Bronchus fibroblast of lung (primary cell): Measurements from ENCODE around the gene EFCAB8. TPM values are rescaled to one million over a fixed set of nuclear protein-coding genes. Genes with fewer than 3 reads are reported as not detected.

Source experiments
- total RNA-seq: library from RNA; depleted of rRNA; stranded (reverse); fragments of >200 nt; gene quantifications from 2 replicates; pipeline ENCODE4 v1.2.3, GENCODE V29; 2015

EFCAB8 gene, protein sequence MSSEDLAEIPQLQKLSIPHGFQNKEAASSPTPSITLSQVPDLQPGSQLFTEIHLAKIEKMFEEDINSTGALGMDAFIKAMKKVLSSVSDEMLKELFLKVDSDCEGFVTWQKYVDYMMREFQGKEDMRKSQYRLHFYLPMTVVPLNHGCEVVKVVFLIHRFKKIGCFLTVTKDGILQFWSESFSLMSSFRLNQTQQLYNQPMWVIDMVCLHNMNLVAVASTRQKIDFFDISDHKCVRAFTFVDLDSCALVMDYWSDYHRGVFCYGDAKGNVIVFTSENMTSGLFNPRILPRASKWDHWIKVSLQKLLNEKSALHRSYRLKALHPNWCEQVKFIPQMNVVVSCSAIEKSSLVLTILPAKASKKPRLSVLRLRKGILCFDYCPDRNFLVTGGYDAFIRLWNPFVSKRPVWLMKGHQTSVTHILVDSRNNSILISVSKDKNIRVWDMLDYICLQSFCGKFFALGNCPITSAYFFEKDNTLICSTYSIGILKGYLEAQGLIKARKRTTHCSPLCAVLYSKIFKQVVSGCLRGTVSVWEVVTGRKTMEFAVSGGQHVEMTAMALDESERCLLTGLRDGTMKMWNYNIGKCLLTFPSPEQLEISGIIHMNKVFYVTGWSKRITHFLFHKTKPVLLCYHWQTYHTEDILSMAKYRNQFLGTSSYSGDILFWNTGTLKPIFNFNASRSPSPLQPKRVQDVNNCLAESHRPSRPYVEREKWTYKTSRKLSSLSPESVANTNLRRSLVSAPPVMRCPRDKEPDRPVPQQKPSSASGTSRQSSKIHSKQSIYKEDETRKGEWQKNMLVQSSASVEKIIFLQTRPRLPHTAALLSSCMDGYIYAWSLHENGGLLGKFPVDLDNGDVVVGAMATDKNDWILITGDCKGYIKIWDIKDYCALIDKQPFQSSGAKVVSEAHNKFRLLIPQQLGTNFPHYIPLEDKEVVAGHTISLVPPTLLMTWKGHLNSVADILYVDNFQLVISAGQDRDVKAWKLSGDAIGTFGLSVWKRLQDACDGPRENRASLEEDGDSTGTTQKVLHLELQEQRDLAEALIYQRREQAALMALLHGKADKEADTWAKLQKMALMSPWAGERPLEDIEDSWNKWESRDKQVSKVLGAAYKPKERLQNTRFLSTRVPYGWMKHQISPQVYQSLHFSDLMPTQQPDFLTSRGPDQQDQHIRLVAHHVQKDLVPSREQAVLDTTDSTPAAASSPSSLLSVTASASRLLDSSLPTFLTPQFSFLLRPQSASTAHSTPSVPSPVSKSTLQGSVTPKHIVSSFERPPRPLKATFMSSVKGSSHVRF
- total RNA-seq = under 0.01 TPM in 1 of 2 replicates, not detected in the other

DNA sequence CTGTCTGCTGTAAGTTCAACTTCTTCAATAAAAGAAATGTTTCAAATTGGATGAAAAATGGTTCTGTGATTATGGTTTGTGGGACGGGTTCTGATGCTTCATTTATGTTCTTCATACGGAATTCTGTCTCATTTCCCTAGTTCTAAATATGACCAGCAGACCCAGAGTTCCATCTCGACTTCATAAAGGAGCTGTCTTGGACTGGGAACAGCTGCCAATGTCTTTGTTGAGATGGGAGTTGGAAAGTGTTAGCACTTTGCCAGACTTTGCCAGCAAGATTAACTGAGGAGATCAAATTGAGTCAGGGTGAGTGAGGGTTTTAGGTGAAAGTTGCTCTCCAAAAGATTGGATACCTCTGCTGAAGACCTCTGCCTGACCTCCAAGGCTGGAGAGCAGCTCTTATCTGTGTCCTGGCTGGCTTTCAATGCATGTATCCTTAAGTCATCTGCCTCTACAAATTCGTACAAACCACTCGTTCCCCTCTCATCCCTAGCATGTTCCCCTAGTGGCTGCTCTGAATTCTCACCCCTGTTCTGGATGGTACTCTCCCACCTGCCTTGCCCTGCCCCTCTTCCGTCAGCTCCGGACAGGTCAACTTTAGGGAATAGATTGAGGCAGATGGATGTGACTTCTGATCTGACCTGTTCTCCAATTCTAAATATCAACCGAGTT lies at the start of gene EFCAB8:
Gene EFCAB8, plus strand, starts transcription at position 223 of the 672 bp plus-strand sequence. CDS start 4,870 bp downstream, outside the sequence.

DNA sequence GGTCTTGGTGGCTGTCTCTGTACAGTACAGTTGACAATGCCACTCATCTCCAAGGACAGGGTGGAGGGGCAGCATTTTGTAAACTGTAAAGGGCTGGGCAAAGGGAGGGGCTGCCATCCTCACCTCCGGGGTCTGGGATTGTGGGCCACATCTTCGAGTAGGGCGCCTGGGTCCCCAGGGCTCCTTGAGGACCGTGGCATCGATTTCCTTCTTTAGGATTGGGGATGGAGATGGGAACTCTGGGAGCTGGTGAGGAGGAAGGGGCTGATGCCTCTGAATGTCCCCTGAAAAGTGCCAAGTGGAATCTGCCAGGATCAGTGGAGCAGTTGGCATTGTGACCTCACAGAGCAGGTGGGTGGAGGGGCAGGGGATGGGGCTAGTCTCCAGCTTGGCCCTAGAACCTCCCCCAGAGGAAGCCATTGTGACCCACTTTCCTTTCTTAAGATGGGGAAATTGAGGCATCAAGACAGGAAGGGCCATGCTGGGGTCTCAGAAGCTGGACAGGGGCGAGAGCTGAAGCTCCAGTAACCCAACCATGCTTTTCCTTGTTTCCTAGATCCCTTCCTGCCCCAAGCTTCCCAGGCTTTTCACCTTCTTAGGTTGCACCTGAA lies 145.5 kb downstream of the EFCAB8 start, which contains the start of gene SUN5:
Gene SUN5, minus strand, starts transcription at position 293 of the 611 bp plus-strand sequence. Its CDS starts 93 bp downstream, at position 200.

DNA sequence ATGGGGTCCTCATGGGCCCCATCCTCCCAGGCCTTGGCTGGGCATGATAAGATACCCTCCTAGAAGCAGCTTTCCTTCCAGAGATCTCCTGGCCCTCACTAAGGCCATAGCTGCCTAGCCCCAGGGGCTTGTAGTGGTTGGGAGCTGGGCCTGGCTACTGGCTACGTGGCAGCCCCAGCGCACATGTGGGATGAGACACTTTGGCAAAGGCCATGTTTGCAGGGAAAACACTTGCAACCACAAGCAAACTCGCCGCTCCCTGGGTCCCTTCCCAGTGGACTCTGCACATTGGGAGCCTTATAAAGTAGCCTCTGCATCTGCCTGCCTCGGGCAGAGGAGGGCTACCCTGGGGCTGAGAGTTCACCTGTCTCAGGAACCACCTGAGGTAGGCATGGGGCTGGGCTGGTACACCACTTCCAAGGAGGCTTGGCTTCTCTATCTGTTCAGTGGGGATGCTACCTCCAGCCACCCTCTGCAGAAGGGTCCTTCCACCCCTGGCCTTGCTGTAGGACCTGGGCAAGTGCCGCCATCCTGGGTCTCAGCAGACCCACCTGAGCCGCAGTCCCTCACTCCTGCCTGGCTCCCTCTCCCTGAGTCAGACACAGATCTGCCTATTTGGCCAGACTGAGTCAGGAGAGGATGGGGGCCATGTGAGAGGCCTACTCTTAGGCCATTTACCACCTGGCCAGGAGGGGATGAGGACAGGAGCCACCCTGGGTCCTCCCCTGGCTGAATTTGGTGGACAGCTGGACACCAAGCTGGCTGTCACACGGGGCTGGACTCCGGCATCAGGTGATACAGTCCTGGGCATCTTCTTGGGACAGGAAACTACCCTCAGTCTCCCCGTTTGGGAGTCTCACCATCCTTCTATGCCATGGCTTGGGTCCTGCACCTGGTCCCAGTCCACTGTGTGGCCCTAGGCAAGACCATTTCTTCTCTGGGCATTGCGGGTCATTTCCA lies 148.9 kb downstream of the EFCAB8 start, which contains the start of gene BPIFB2:
Gene BPIFB2, plus strand, starts transcription at position 329 of the 960 bp plus-strand sequence. CDS start 871 bp downstream, outside the sequence.

Other genes starting within 250 kb of the EFCAB8 start
- gene C20orf203, start 185.0 kb upstream of the EFCAB8 start, total RNA-seq = not detected in 2 replicates
- 31.4 and 34.9 TPM in 2 replicates for gene COMMD7, start 115.5 kb upstream of the EFCAB8 start, total RNA-seq
- gene DNMT3B, start 96.5 kb upstream of the EFCAB8 start, total RNA-seq = 3.0 and 4.0 TPM in 2 replicates
- 78.0 and 83.2 TPM in 2 replicates for gene MAPRE1, start 39.0 kb upstream of the EFCAB8 start, total RNA-seq
- not detected in 2 replicates for gene SUN5, start 145.5 kb downstream of the EFCAB8 start, total RNA-seq
- gene BPIFB2, start 148.8 kb downstream of the EFCAB8 start, total RNA-seq = not detected in 2 replicates
- not detected in 2 replicates for gene BPIFB6, start 172.7 kb downstream of the EFCAB8 start, total RNA-seq
- gene BPIFB3, start 195.0 kb downstream of the EFCAB8 start, total RNA-seq = not detected in 2 replicates
- gene BPIFB4, start 220.7 kb downstream of the EFCAB8 start, total RNA-seq = not detected in 2 replicates